Measurements from ENCODE around the gene SLF2. TPM values are rescaled to one million over a fixed set of nuclear protein-coding genes. Genes with fewer than 3 reads are reported as not detected.
A peak's percentile ranks its signal among the peaks of the same experiment; 100 is the strongest.

SLF2 gene
- total RNA-seq, 1 experiment from 2014 or later, result 43.0 TPM

- TF ChIP-seq POLR2AphosphoS5 (IDR thresholded peaks at IDR 0.05; ENCODE audit: low read depth, low read length), result no peak
- no peak for TF ChIP-seq ZNF274 (IDR thresholded peaks at IDR 0.05; ENCODE audit: low read depth, low read length)
- no peak for TF ChIP-seq EGR1 (IDR thresholded peaks at IDR 0.05; ENCODE audit: low read depth)
- TF ChIP-seq CBX3 (IDR thresholded peaks at IDR 0.05; ENCODE audit: low read depth), result no peak
- TF ChIP-seq EZH2phosphoT487 (IDR thresholded peaks at IDR 0.05; ENCODE audit: borderline replicate concordance), result no peak
- TF ChIP-seq, protein P1, sequence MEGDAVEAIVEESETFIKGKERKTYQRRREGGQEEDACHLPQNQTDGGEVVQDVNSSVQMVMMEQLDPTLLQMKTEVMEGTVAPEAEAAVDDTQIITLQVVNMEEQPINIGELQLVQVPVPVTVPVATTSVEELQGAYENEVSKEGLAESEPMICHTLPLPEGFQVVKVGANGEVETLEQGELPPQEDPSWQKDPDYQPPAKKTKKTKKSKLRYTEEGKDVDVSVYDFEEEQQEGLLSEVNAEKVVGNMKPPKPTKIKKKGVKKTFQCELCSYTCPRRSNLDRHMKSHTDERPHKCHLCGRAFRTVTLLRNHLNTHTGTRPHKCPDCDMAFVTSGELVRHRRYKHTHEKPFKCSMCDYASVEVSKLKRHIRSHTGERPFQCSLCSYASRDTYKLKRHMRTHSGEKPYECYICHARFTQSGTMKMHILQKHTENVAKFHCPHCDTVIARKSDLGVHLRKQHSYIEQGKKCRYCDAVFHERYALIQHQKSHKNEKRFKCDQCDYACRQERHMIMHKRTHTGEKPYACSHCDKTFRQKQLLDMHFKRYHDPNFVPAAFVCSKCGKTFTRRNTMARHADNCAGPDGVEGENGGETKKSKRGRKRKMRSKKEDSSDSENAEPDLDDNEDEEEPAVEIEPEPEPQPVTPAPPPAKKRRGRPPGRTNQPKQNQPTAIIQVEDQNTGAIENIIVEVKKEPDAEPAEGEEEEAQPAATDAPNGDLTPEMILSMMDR (IDR thresholded peaks at IDR 0.05 in 2 of 3, conservative IDR thresholded peaks at IDR 0.05 in 1 of 3; ENCODE audit: borderline replicate concordance in 1 of 3, insufficient read depth in 1 of 3, low read depth in 2 of 3, low read length in 2 of 3), result no peak
- no peak for TF ChIP-seq MAX (IDR thresholded peaks at IDR 0.05)
- TF ChIP-seq JUND (IDR thresholded peaks at IDR 0.05), result no peak
- Histone ChIP-seq H3K4me3 (replicated peaks in 1 of 2; ENCODE audit: low read depth in 1 of 2, low read length in 2 of 2) (peak overlapping the region; percentile 82 to 96), H3K27ac (ENCODE audit: low read depth, low read length) (peak overlapping the region; percentile 84; the same call in 1 of the 2 replicates), H2AFZ (ENCODE audit: low read depth, low read length, poor library complexity, severe bottlenecking) (no peak overlapping the region), H3K9ac (ENCODE audit: low read length) (peak overlapping the region; percentile 96), H4K20me1 (ENCODE audit: insufficient read depth) (no peaks in the 10 kb centered on the region; the same call in 1 of the 2 replicates), H3K36me3 (ENCODE audit: control insufficient read depth in 1 of 2, insufficient read depth in 2 of 2, low read length in 2 of 2) (peaks cover 27 to 32% of the 10 kb centered on the region in 2 experiments), H3K4me1 (ENCODE audit: control insufficient read depth in 1 of 2, insufficient read depth in 2 of 2, low read length in 2 of 2) (peaks cover 10 to 28% of the 10 kb centered on the region in 2 experiments; a peak in 3 of 4 replicates), H3K27me3 (ENCODE audit: insufficient read depth, low read length) (no peaks in the 10 kb centered on the region), H3K79me2 (ENCODE audit: insufficient read depth, low read length) (peaks cover 62% of the 10 kb centered on the region), H3K9me3 (ENCODE audit: control insufficient read depth in 1 of 2, insufficient read depth in 1 of 2, low read depth in 1 of 2, low read length in 2 of 2) (no peaks in the 10 kb centered on the region), H3K4me2 (ENCODE audit: low read length) (peak overlapping the region; percentile 96), H3K9me2 (ENCODE audit: insufficient read depth) (no peaks in the 10 kb centered on the region)
- no peak; the same call in 1 of the 2 replicates for ATAC-seq
- RAD21 ChIA-PET (ENCODE audit: low non-redundant PET in 1 of 2, low total read pairs in 2 of 2, uncharacterized antibody in 2 of 2, unreplicated experiment in 2 of 2), result no interaction called here
- intact Hi-C loops (cut with micrococcal nuclease), result no loop called here
- no peak for DNase-seq (ENCODE audit: low read depth, low spot score)
- CTCF ChIA-PET, result interaction anchor here (1.5 kb wide), 1 partner anchor 10 kb away, joined by 6 read pairs; no protein-coding TSS in a partner anchor
- TSS peak; percentile 80 for BruUV-seq (replicated peaks)
- POLR2A ChIA-PET, result no interaction called here
Measured at GRCh38 chr10:100986623-100986951, 73.8 kb downstream of the SLF2 start.

Data from HCT116 (cell line).